ENCODE measurements around the gene RPN1. TPM values are rescaled to one million over a fixed set of nuclear protein-coding genes. Genes with fewer than 3 reads are reported as not detected.
A peak's percentile ranks its signal among the peaks of the same experiment; 100 is the strongest.

Gene RPN1
- total and polyA plus RNA-seq, 2 of the 13 experiments (the other 11 are each of a cell fraction or from before 2014, with no cell fraction given) = 290 to 342 TPM

GRCh38 chr3:128647307-128647706 is 3.3 kb downstream of the RPN1 start:
- H3K27ac ChIP-seq (ENCODE audit: extremely low read length, insufficient read depth, low read length) = no peak overlapping the region
- DNase-seq (ENCODE audit: low spot score) (no peak), FAIRE-seq (no peak), ATAC-seq (no peak)
- H3K9me3 ChIP-seq (ENCODE audit: low read length) = no peaks in the 10 kb centered on the region
- WGBS (ENCODE audit: low lambda C conversion rate) = 96% methylated on average over 3 of the region's 3 CpGs
- no peak overlapping the region for H3K9ac ChIP-seq (ENCODE audit: insufficient read depth, low read depth, low read length)
- peaks cover 9 to 27% of the 10 kb centered on the region in 2 experiments for H3K36me3 ChIP-seq (replicated peaks in 1 of 2; ENCODE audit: control insufficient read depth in 1 of 2, insufficient read depth in 2 of 2, low read length in 2 of 2)
- no peak overlapping the region for H3K4me2 ChIP-seq (ENCODE audit: low read depth, low read length)
- H4K20me1 ChIP-seq (ENCODE audit: insufficient read depth, low read length) = peaks cover 22% of the 10 kb centered on the region; the same call in 1 of the 2 replicates
- no TSS peak for BruUV-seq (replicated peaks)
- ChIA-PET CTCF (ENCODE audit: low intra/inter-chr PET ratio, low total read pairs) (no interaction called here), POLR2A (no interaction called here)
- intact Hi-C loops (cut with micrococcal nuclease; ENCODE audit: unreplicated experiment) (no loop called here), in situ Hi-C loops (cut with HindIII; ENCODE audit: extremely low pct_ligation_motif_present, low pct_unique_long_range_greater_than_20kb) (no loop called here)
- H3K27me3 ChIP-seq (ENCODE audit: control insufficient read depth in 1 of 2, insufficient read depth in 2 of 2, low read length in 2 of 2) = no peaks in the 10 kb centered on the region; a peak in 1 of 5 replicates
- H3K4me1 ChIP-seq (ENCODE audit: insufficient read depth, low read length) = peaks cover 27% of the 10 kb centered on the region
- H3K4me3 ChIP-seq (replicated peaks in 1 of 3; ENCODE audit: insufficient read depth in 1 of 3, low read depth in 2 of 3, low read length in 3 of 3) = no peak overlapping the region
- H3K79me2 ChIP-seq (ENCODE audit: insufficient read depth, low read length) = peaks cover 67% of the 10 kb centered on the region
- no peak overlapping the region for H2AFZ ChIP-seq (ENCODE audit: low read length)
- TF ChIP-seq ZNF121 (CRISPR knock-in tag; IDR thresholded peaks at IDR 0.05) (peak; percentile 92), HHEX (CRISPR knock-in tag; IDR thresholded peaks at IDR 0.05) (no peak)

GRCh38 chr3:128634075-128634611 is 16.5 kb downstream of the RPN1 start:
- Histone ChIP-seq H3K27ac (ENCODE audit: extremely low read length, insufficient read depth, low read length) (no peak overlapping the region), H3K4me1 (ENCODE audit: insufficient read depth, low read length) (no peaks in the 10 kb centered on the region), H3K9ac (ENCODE audit: insufficient read depth, low read depth, low read length) (no peak overlapping the region), H3K36me3 (replicated peaks in 1 of 2; ENCODE audit: control insufficient read depth in 1 of 2, insufficient read depth in 2 of 2, low read length in 2 of 2) (peaks cover 18 to 64% of the 10 kb centered on the region in 2 experiments), H3K27me3 (ENCODE audit: control insufficient read depth in 1 of 2, insufficient read depth in 2 of 2, low read length in 2 of 2) (no peaks in the 10 kb centered on the region), H2AFZ (ENCODE audit: low read length) (no peak overlapping the region), H3K9me3 (ENCODE audit: low read length) (no peaks in the 10 kb centered on the region), H4K20me1 (ENCODE audit: insufficient read depth, low read length) (no peaks in the 10 kb centered on the region), H3K79me2 (ENCODE audit: insufficient read depth, low read length) (peaks cover 25% of the 10 kb centered on the region), H3K4me2 (ENCODE audit: low read depth, low read length) (no peak overlapping the region), H3K4me3 (replicated peaks in 1 of 3; ENCODE audit: insufficient read depth in 1 of 3, low read depth in 2 of 3, low read length in 3 of 3) (no peak overlapping the region)
- BruUV-seq (replicated peaks) = no TSS peak
- FAIRE-seq = no peak
- WGBS (ENCODE audit: low lambda C conversion rate) = 96% methylated on average over 5 of the region's 5 CpGs
- intact Hi-C loops (cut with micrococcal nuclease; ENCODE audit: unreplicated experiment) = no loop called here
- ChIA-PET CTCF (ENCODE audit: low intra/inter-chr PET ratio, low total read pairs) (interaction anchor here (0.6 kb wide), 1 partner anchor 21 kb away, joined by 3 read pairs; no protein-coding TSS in a partner anchor), POLR2A (no interaction called here)
- TF ChIP-seq MEF2D (CRISPR knock-in tag; IDR thresholded peaks at IDR 0.05) = no peak
- peak; percentile 53; the same call in 1 of the 2 replicates for TF ChIP-seq CEBPB (IDR thresholded peaks at IDR 0.05; ENCODE audit: borderline replicate concordance, low read depth, low read length)
- in situ Hi-C loops (cut with HindIII; ENCODE audit: extremely low pct_ligation_motif_present, low pct_unique_long_range_greater_than_20kb) = no loop called here
- DNase-seq (ENCODE audit: low spot score) = no peak
- no peak for ATAC-seq

All from HepG2 (cell line).